Neural cell (in vitro differentiated cells): ENCODE data around the gene KBTBD12. TPM values are rescaled to one million over a fixed set of nuclear protein-coding genes. Genes with fewer than 3 reads are reported as not detected.

ENCODE experiments used
- H2AFZ ChIP-seq: fragments of 200-600, 300-800 bp; sonication (generic), shearing (Covaris generic); 2 replicates; pipeline ENCODE4 v1.6.0; 2014; ENCODE audit warnings: low read depth, mild to moderate bottlenecking, antibody characterized with exemption, low read length, moderate library complexity
- H3F3A ChIP-seq: fragments of 200-600 bp; shearing (Covaris generic); 2 replicates; pipeline ENCODE4 v1.6.1; 2016; ENCODE audit warnings: mild to moderate bottlenecking, moderate library complexity, mixed read lengths, antibody characterized with exemption, low read length; ENCODE audit not compliant: insufficient read depth, poor library complexity, severe bottlenecking
- H3K27ac ChIP-seq: fragments of 200-600, 300-800 bp; sonication (generic), shearing (Covaris generic); 2 replicates; pipeline ENCODE4 v1.5.1; 2014; ENCODE audit warnings: mild to moderate bottlenecking, low read length, moderate library complexity
- H3K27me3 ChIP-seq: fragments of 300-800, 200-600 bp; sonication (generic), shearing (Covaris generic); 2 replicates; pipeline ENCODE4 v1.6.0; 2014; ENCODE audit warnings: mild to moderate bottlenecking, low read depth, low read length, moderate library complexity; ENCODE audit not compliant: insufficient read depth
- H3K36me3 ChIP-seq: fragments of 300-800, 200-600 bp; sonication (generic), shearing (Covaris generic); 2 replicates; pipeline ENCODE4 v1.5.1; 2014; ENCODE audit warnings: mild to moderate bottlenecking, antibody characterized with exemption, low read length, moderate library complexity; ENCODE audit not compliant: insufficient read depth
- H3K4me2 ChIP-seq: fragments of 300-800, 200-600 bp; sonication (generic), shearing (Covaris generic); 2 replicates; pipeline ENCODE4 v1.6.0; 2014; ENCODE audit warnings: mild to moderate bottlenecking, low read length
- H3K4me3 ChIP-seq: fragments of 300-800, 200-600 bp; sonication (generic), shearing (Covaris generic); 2 replicates; pipeline ENCODE4 v1.5.1; 2014; ENCODE audit warnings: mild to moderate bottlenecking, low read length, moderate library complexity
- H3K79me2 ChIP-seq: fragments of 200-600 bp; shearing (Covaris generic); replicated peaks from 2 replicates; pipeline ENCODE4 v1.6.0; 2014; ENCODE audit warnings: mild to moderate bottlenecking, low read length, moderate library complexity; ENCODE audit not compliant: insufficient read depth
- H3K9ac ChIP-seq: fragments of 300-800, 200-600 bp; sonication (generic), shearing (Covaris generic); 2 replicates; pipeline ENCODE4 v1.6.1; 2016; ENCODE audit warnings: mild to moderate bottlenecking, low read length, mixed read lengths
- H3K9me2 ChIP-seq: fragments of 200-600 bp; shearing (Covaris generic); 2 replicates; pipeline ENCODE4 v1.6.1; 2016; ENCODE audit warnings: mild to moderate bottlenecking, low read length, mixed read lengths; ENCODE audit not compliant: insufficient read depth
- H3K9me3 ChIP-seq: fragments of 200-600, 300-800 bp; sonication (generic), shearing (Covaris generic); 2 replicates; pipeline ENCODE4 v1.6.1; 2016; ENCODE audit warnings: mild to moderate bottlenecking, mixed run types, low read length, moderate library complexity, mixed read lengths
- H4K20me1 ChIP-seq: fragments of 200-600 bp; shearing (Covaris generic); 2 replicates; pipeline ENCODE4 v1.6.1; 2016; ENCODE audit warnings: mild to moderate bottlenecking, mixed run types; ENCODE audit not compliant: insufficient read depth
- EP300 ChIP-seq: fragments of 450-650 bp; conservative IDR thresholded peaks from 2 replicates; pipeline ENCODE4 v1.6.1; 2014; ENCODE audit warnings: antibody characterized with exemption, mild to moderate bottlenecking, moderate library complexity; ENCODE audit not compliant: poor library complexity, severe bottlenecking
- EZH2 ChIP-seq: fragments of 200-600, 300-800 bp; shearing (Covaris generic), sonication (generic); IDR thresholded peaks from 2 replicates; pipeline ENCODE4 v1.6.1; 2014; ENCODE audit warnings: antibody characterized with exemption, low read length, borderline replicate concordance, mild to moderate bottlenecking; ENCODE audit not compliant: insufficient read depth, poor library complexity, severe bottlenecking
- MXI1 ChIP-seq: fragments of 450-650 bp; conservative IDR thresholded peaks from 2 replicates; pipeline ENCODE4 v1.6.1; 2014; ENCODE audit warnings: antibody characterized with exemption, mild to moderate bottlenecking; ENCODE audit not compliant: poor library complexity, severe bottlenecking
- POLR2AphosphoS5 ChIP-seq: IDR thresholded peaks from 2 replicates; pipeline ENCODE4 v1.6.1; 2012
- RAD21 ChIP-seq: fragments of 450-650 bp; conservative IDR thresholded peaks from 2 replicates; pipeline ENCODE4 v1.6.1; 2014; ENCODE audit warnings: antibody characterized with exemption, mild to moderate bottlenecking, moderate library complexity
- SMC3 ChIP-seq: fragments of 450-650 bp; conservative IDR thresholded peaks from 2 replicates; pipeline ENCODE4 v1.6.1; 2014; ENCODE audit warnings: antibody characterized with exemption, mild to moderate bottlenecking, moderate library complexity; ENCODE audit not compliant: poor library complexity
- TAF1 ChIP-seq: IDR thresholded peaks from 2 replicates; pipeline ENCODE4 v1.6.1; 2012; ENCODE audit warnings: low read depth
- polyA plus RNA-seq: library from polyadenylated mRNA; depleted of rRNA; stranded (reverse); fragments of >200 nt; gene quantifications from 2 replicates; pipeline ENCODE4 v1.2.3, GENCODE V29; 2014
- TF ChIP-seq, protein P1 (sequence below): fragments of 450-650 bp; IDR thresholded peaks from 2 replicates; pipeline ENCODE4 v1.5.1; 2014; ENCODE audit warnings: antibody characterized with exemption, mild to moderate bottlenecking, moderate library complexity; ENCODE audit not compliant: poor library complexity, severe bottlenecking
- TF ChIP-seq, protein P2 (sequence below): IDR thresholded peaks from 2 replicates; pipeline ENCODE4 v1.6.1; 2012; ENCODE audit warnings: borderline replicate concordance

The KBTBD12 gene
- polyA plus RNA-seq, 1 donor from 2014 or later, result not detected

DNA sequence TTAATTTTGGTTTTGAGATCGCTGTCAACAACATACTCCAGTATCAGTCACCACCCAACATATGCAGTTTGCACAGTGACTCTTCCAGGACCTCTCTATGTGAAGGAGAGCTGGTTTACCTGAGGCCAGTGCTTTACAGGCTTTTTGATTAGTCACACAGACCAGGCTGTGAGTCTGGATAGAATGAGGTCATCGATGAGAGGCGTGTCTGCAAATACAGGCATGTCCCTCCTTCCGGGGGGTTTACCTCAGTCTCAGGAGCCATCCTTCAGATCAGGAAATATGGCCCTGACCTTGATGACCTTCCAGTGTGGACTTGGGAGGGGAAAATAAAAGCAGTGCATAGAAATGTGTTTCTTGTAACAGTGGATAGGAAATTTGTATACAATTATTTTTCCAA, 46.9 kb downstream of the KBTBD12 start:
- H2AFZ ChIP-seq, result no peak overlapping the region
- no peak overlapping the region for H3K4me3 ChIP-seq
- H3K9ac ChIP-seq, result no peak overlapping the region
- no peak overlapping the region for H3K27ac ChIP-seq
- TF ChIP-seq EP300, result no peak
- TF ChIP-seq, protein P1, sequence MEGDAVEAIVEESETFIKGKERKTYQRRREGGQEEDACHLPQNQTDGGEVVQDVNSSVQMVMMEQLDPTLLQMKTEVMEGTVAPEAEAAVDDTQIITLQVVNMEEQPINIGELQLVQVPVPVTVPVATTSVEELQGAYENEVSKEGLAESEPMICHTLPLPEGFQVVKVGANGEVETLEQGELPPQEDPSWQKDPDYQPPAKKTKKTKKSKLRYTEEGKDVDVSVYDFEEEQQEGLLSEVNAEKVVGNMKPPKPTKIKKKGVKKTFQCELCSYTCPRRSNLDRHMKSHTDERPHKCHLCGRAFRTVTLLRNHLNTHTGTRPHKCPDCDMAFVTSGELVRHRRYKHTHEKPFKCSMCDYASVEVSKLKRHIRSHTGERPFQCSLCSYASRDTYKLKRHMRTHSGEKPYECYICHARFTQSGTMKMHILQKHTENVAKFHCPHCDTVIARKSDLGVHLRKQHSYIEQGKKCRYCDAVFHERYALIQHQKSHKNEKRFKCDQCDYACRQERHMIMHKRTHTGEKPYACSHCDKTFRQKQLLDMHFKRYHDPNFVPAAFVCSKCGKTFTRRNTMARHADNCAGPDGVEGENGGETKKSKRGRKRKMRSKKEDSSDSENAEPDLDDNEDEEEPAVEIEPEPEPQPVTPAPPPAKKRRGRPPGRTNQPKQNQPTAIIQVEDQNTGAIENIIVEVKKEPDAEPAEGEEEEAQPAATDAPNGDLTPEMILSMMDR, result no peak
- no peak for TF ChIP-seq EZH2
- no peaks in the 10 kb centered on the region for H3K36me3 ChIP-seq
- H3K9me3 ChIP-seq, result no peaks in the 10 kb centered on the region
- H3K79me2 ChIP-seq, result no peaks in the 10 kb centered on the region
- H3K9me2 ChIP-seq, result no peaks in the 10 kb centered on the region
- no peaks in the 10 kb centered on the region for H3F3A ChIP-seq
- no peaks in the 10 kb centered on the region for H3K27me3 ChIP-seq
- H3K4me2 ChIP-seq, result no peak overlapping the region
- no peaks in the 10 kb centered on the region for H4K20me1 ChIP-seq

- Histone ChIP-seq H3K27me3 (no peaks in the 10 kb centered on the region), H3K9me2 (no peaks in the 10 kb centered on the region), H3K4me2 (no peak overlapping the region), H3K36me3 (no peaks in the 10 kb centered on the region), H3K9ac (no peak overlapping the region), H2AFZ (no peak overlapping the region), H3K79me2 (no peaks in the 10 kb centered on the region), H3F3A (no peaks in the 10 kb centered on the region), H3K9me3 (no peaks in the 10 kb centered on the region), H4K20me1 (no peaks in the 10 kb centered on the region), H3K27ac (no peak overlapping the region), H3K4me3 (no peak overlapping the region)
- no peak for TF ChIP-seq EP300
- TF ChIP-seq MXI1, result no peak
- TF ChIP-seq, protein P2, sequence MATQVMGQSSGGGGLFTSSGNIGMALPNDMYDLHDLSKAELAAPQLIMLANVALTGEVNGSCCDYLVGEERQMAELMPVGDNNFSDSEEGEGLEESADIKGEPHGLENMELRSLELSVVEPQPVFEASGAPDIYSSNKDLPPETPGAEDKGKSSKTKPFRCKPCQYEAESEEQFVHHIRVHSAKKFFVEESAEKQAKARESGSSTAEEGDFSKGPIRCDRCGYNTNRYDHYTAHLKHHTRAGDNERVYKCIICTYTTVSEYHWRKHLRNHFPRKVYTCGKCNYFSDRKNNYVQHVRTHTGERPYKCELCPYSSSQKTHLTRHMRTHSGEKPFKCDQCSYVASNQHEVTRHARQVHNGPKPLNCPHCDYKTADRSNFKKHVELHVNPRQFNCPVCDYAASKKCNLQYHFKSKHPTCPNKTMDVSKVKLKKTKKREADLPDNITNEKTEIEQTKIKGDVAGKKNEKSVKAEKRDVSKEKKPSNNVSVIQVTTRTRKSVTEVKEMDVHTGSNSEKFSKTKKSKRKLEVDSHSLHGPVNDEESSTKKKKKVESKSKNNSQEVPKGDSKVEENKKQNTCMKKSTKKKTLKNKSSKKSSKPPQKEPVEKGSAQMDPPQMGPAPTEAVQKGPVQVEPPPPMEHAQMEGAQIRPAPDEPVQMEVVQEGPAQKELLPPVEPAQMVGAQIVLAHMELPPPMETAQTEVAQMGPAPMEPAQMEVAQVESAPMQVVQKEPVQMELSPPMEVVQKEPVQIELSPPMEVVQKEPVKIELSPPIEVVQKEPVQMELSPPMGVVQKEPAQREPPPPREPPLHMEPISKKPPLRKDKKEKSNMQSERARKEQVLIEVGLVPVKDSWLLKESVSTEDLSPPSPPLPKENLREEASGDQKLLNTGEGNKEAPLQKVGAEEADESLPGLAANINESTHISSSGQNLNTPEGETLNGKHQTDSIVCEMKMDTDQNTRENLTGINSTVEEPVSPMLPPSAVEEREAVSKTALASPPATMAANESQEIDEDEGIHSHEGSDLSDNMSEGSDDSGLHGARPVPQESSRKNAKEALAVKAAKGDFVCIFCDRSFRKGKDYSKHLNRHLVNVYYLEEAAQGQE, result no peak
- TF ChIP-seq RAD21, result no peak
- TF ChIP-seq SMC3, result no peak
- no peak for TF ChIP-seq TAF1
These were observed 47.9 kb downstream of the KBTBD12 start for GRCh38 chr3:127962937-127963336.

- Histone ChIP-seq H3K4me3 (no peak overlapping the region), H2AFZ (no peak overlapping the region), H3K9me3 (no peaks in the 10 kb centered on the region), H3K79me2 (no peaks in the 10 kb centered on the region), H3K9ac (no peak overlapping the region), H3K4me2 (no peak overlapping the region), H3K27ac (no peak overlapping the region), H4K20me1 (no peaks in the 10 kb centered on the region), H3K9me2 (no peaks in the 10 kb centered on the region), H3F3A (no peaks in the 10 kb centered on the region), H3K27me3 (no peaks in the 10 kb centered on the region), H3K36me3 (no peaks in the 10 kb centered on the region)
- TF ChIP-seq POLR2AphosphoS5 (no peak), RAD21 (no peak), SMC3 (no peak), TAF1 (no peak), EZH2 (no peak), EP300 (no peak), MXI1 (no peak)
- TF ChIP-seq, protein P1, result no peak
These were observed 49.0 kb downstream of the KBTBD12 start for GRCh38 chr3:127964053-127964452.
